NCI-H2227 (cell line): ENCODE results near the gene AGL.
"Not testable (repeated sequence)": the region's sequence is repeated elsewhere in the genome, so short reads cannot be mapped to it uniquely, and the experiment has no call there.

ENCODE experiments used
- DNase-seq: peaks from one replicate; lab custom pipeline; 2025; ENCODE audit not compliant: unreplicated experiment; lab: John Stamatoyannopoulos, UW

The AGL gene

GRCh38 chr1:99849744-99850458, at the start of gene AGL:
TSS of gene AGL (plus strand) at chr1:99850361. CDS start at chr1:99851043, 682 bp downstream.
- DNase-seq: peak; percentile 90

GRCh38 chr1:99801584-99801983, 48.6 kb upstream of the AGL start:
- DNase-seq: no peak

GRCh38 chr1:99806882-99807281, 43.3 kb upstream of the AGL start:
- DNase-seq: no peak

- DNase-seq: peak; percentile 85
Observed at GRCh38 chr1:99808391-99809115, 41.6 kb upstream of the AGL start.

GRCh38 chr1:99811075-99811474, 39.1 kb upstream of the AGL start:
- no peak for DNase-seq

GRCh38 chr1:99811747-99812146, 38.4 kb upstream of the AGL start:
- no peak for DNase-seq

GRCh38 chr1:99814373-99814900, 35.7 kb upstream of the AGL start:
- no peak for DNase-seq

- no peak for DNase-seq
Observed at GRCh38 chr1:99816656-99817055, 33.5 kb upstream of the AGL start.

- DNase-seq: no peak
Observed at GRCh38 chr1:99818063-99818699, 32.0 kb upstream of the AGL start.

- DNase-seq: no peak
Observed at GRCh38 chr1:99820546-99820945, 29.6 kb upstream of the AGL start.

- no peak for DNase-seq
Observed at GRCh38 chr1:99825098-99825497, 25.1 kb upstream of the AGL start.

GRCh38 chr1:99825702-99826101, 24.5 kb upstream of the AGL start:
- no peak for DNase-seq

- DNase-seq: no peak
Observed at GRCh38 chr1:99827970-99828369, 22.2 kb upstream of the AGL start.

GRCh38 chr1:99829269-99829668, 20.9 kb upstream of the AGL start:
- DNase-seq: no peak

GRCh38 chr1:99833911-99834310, 16.2 kb upstream of the AGL start:
- not testable (repeated sequence) for DNase-seq

- not testable (repeated sequence) for DNase-seq
Observed at GRCh38 chr1:99836171-99837103, 13.7 kb upstream of the AGL start.

- DNase-seq: not testable (repeated sequence)
Observed at GRCh38 chr1:99840353-99840752, 9.8 kb upstream of the AGL start.

- DNase-seq: no peak
Observed at GRCh38 chr1:99843760-99844159, 6.4 kb upstream of the AGL start.

GRCh38 chr1:99845201-99845600, 5.0 kb upstream of the AGL start:
- DNase-seq: not testable (repeated sequence)

GRCh38 chr1:99849413-99849743, 783 bp upstream of the AGL start:
- DNase-seq: peak; percentile 44
